LNCAP (cell line): ENCODE results near the gene ARL4A.

Experiments
- TF ChIP-seq, protein P1 (sequence below): fragments of 450-650 bp; IDR thresholded peaks from 2 replicates; pipeline ENCODE4 v1.5.1; 2017; ENCODE audit warnings: mild to moderate bottlenecking

The ARL4A gene

GRCh38 chr7:12674861-12675260 is 12.6 kb upstream of the ARL4A start:
- TF ChIP-seq, protein P1, sequence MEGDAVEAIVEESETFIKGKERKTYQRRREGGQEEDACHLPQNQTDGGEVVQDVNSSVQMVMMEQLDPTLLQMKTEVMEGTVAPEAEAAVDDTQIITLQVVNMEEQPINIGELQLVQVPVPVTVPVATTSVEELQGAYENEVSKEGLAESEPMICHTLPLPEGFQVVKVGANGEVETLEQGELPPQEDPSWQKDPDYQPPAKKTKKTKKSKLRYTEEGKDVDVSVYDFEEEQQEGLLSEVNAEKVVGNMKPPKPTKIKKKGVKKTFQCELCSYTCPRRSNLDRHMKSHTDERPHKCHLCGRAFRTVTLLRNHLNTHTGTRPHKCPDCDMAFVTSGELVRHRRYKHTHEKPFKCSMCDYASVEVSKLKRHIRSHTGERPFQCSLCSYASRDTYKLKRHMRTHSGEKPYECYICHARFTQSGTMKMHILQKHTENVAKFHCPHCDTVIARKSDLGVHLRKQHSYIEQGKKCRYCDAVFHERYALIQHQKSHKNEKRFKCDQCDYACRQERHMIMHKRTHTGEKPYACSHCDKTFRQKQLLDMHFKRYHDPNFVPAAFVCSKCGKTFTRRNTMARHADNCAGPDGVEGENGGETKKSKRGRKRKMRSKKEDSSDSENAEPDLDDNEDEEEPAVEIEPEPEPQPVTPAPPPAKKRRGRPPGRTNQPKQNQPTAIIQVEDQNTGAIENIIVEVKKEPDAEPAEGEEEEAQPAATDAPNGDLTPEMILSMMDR: peak; percentile 45; the same call in 1 of the 2 replicates

- TF ChIP-seq, protein P1: peak; percentile 54
These were observed 3.5 kb upstream of the ARL4A start for GRCh38 chr7:12683678-12684585.

DNA sequence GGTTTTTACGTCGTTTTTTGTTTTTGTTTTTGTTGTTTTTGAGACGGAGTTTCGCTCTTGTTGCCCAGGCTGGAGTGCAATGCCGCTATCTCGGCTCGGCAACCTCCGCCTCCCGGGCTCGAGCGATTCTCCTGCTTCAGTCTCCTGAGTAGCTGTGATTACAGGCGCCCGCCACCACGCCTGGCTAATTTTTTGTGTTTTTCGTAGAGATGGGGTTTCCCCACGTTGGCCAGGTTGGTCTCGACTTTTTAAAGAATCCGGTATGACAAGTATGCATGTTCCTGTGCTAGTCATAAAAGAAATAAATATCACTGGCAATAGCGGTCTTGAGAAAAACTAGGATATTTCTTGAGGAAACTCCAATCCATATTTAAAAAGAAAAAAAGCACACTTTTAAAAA is 2.7 kb upstream of the ARL4A start:
- TF ChIP-seq, protein P1: no peak

DNA sequence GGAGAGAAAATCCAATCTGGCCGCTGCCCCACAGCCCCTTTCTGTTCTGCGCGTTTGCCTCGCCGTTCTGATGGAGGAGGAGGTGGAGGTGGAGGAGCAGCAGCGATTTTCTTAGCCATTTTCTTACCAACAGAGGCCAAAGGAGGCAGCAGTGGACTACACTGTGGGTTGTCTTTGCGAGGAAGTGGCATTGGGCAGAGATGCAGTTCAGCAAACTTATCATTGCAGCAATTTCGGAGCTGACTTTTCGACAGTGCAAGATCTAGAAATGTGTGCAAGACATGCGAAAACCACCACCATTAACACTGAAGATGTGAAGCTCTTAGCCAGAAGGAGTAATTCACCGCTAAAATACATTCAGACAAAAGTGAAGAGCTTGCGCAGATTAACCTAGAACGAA is 1.9 kb upstream of the ARL4A start:
- TF ChIP-seq, protein P1: peak; percentile 62

GRCh38 chr7:12686234-12686890 is 1.1 kb upstream of the ARL4A start:
- TF ChIP-seq, protein P1: peak; percentile 87

DNA sequence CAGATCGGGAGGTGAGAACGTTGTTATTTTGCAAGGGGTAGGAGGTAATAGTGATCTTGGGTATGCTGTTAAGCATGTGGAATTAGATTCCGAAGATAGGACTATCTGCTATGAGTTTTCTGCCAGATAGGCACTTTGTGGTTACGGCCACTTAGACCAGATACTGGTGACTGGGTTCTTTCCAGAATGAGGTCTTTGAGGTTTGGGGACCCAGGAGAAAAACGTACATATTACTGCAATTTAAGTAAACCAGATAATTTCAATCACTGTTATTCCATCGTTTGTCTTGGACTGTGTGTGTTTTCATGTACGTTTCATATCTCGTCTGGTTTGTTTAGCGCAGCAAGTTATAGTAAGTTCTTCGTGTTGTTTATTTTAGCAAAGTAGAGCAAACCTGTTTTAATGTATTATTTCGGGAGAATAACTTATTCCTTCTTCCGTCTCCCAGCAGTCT is 312 bp downstream of the ARL4A start:
- TF ChIP-seq, protein P1: no peak

GRCh38 chr7:12689451-12689850 is 2.0 kb downstream of the ARL4A start:
- TF ChIP-seq, protein P1: no peak
